Hematopoietic multipotent progenitor cell (in vitro differentiated cells): ENCODE measurements around the gene PRPS1. TPM values are rescaled to one million over a fixed set of nuclear protein-coding genes. Genes with fewer than 3 reads are reported as not detected.
A peak's percentile ranks its signal among the peaks of the same experiment; 100 is the strongest.
"Not testable (repeated sequence)": the region's sequence is repeated elsewhere in the genome, so short reads cannot be mapped to it uniquely, and the experiment has no call there.

Source experiments
- DNase-seq, 3 donors: peaks; one replicate each; pipeline ENCODE4 v3.0.0-alpha.2; 2011 to 2015; ENCODE audit warnings: low read depth in 2 of 3, low spot score in 2 of 3
- total RNA-seq: library from RNA; depleted of rRNA; stranded (reverse); fragments of >200 nt; gene quantifications from one replicate; pipeline ENCODE4 v1.2.3, GENCODE V29; 2012

The PRPS1 gene
- total RNA-seq, 1 donor, result 38.5 TPM

DNA sequence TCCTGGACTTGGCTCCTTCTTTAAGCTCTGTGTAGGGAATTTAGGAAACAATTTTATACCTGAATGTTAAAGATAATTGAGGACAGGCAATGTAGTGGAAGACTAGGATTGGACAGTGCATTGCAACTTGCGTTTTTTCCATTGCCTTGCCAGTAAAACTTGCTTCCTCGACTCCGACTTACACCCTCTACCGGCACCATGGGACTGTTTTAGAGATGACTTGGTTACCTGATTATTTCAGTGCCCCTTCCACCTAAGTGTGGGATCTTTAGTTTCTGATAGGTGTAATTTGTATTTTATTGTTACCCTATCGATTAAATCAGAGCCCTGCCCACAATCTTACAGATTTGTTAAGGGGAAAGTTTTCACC lies 1.2 kb downstream of the PRPS1 start:
- DNase-seq, result peak in 1 of 3 donors; percentile 11

DNA sequence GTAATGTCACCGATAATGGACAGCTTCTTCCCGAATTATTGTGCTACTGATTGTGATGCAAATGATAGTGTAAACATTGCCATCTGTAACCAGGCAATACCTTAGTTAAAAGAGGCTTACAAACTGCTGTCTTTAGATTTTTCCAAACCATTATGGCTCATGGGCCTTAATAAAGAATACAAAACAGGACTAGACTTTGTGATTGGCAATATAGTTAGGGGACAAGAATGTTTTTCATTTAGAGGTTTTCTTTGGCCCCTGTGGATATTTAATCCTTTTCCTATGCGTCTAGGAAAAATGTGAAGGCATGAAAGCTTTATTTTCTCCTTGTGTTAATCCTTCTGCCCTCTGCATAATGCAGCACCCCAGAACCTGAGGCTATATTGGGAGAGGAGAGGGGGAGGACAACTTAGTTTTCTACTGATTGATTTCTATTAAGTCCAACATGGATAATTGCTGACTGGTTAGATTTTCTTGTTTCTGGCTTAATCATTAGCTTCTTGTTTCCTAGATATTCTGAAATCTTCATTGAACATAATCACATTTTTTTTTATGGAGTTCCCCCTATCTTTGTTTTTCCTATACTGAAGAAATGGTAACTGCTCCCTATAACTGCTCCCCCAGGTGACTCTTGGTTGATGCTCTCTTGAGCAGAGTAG lies 1.9 kb downstream of the PRPS1 start:
- no peak for DNase-seq

DNA sequence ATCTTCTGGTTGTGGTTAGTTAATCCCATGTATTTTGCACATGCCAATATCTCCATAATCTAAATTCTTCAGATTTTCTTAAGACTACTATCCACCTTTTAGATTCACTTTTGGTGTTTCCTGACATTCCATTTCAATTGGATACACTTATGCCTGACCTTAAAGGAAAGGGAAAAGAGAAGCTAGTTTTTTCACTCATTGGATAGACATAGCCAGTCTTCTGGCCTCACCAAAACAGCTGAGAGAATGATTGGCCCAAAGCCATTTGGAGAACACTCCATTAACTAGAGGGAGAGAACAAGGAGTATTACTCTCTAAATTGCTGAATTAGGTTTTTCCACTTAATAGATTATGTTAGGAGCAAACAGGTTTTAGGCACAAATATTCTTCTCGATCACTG lies 4.0 kb downstream of the PRPS1 start:
- DNase-seq, result no peak

DNA sequence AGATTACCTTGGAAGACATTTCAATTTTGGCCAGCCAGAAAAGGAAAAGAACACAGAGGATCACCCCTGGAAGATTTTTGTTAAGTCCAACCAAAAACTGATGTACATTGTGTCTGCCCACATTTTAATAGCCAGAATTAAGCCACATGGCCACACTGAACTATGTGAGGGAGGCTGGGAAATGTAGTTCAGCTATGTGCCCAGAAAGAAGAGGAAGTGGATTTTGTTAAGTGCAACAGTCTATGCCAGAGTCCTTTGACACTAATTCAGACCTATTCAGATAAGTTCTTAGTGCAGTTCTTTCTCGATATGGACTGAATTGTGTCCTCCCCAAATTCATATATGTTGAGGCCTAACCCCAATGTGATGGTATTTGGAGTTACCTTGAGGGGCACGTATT lies 18.4 kb downstream of the PRPS1 start:
- DNase-seq, result peak in 1 of 3 donors; percentile 54

DNA sequence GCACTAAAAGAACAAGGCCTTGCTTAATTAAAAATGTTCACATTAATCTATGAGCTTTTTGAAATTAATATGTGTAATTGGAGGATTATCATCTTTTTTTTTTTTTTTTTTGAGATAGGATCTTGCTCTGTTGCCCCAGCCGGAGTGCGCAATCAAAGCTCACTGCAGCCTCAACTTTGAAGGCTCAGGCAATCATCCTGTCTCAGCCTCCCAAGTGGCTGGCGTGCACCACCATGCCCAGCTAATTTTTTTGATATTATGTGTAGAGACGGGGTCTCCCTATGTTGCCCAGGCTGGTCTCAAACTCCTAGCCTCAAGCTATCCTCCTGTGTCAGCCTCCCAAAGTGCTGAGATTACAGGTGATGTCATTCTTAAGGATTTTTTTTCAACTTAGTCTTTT lies 20.0 kb downstream of the PRPS1 start:
- DNase-seq, result no peak

DNA sequence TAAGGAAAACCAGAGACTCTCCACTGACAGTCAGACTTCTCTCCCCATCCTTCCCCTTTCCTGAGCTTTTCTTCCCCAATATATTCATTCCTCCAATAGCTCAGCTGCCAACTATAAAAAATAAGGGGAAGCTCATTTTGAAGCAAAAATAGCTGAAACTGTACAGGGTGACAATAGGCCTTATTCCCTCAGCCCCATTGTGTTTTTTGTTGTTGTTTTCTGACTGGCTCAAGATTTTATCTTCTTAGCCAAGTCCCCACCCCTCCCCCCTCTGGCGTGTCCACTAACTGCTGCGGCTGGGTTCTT lies 26.2 kb downstream of the PRPS1 start:
- DNase-seq, result no peak

DNA sequence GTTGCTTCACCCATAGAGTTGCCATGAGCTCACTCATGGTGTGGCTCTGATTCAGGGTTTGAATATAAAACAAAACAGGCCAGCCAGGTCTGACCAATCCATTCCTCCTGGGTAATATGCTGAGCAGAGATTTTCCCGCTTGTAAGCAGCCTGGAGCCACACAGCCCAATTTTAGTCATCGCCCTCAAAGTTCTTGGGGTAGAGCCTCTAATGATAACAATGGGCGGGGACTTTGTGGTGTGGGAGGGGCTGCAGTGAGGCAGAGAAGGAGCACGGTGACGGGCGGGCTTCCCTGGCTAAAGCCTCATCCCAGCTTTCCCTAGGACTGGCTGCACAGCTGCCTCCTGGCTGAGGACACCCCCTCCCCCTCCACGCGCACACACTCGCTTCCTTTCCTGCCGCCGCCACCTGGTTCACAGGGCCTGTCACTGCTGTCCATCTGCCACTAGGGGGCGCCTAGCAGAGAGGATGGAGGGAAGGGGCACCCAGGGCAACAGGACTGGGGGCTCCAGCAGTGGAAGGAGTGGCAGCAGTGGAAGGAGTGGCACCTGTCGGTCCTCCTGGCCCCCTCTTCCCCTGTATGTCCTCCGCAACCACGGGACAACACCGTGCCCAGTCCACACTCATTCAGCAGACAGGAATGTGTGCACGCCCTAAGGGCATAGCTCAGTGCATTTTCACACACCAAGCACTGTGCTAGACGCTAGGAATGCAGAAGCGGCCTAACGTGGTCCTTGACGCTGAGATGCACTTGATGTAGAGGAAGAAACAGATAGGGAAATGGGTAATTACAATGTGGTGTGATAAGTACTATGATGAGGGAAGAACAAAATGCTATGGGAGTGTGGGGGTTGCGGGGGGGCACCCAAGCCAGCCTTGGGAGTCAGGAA lies 26.8 kb downstream of the PRPS1 start:
- DNase-seq, result peak in 2 of 3 donors; percentile 36 to 74

DNA sequence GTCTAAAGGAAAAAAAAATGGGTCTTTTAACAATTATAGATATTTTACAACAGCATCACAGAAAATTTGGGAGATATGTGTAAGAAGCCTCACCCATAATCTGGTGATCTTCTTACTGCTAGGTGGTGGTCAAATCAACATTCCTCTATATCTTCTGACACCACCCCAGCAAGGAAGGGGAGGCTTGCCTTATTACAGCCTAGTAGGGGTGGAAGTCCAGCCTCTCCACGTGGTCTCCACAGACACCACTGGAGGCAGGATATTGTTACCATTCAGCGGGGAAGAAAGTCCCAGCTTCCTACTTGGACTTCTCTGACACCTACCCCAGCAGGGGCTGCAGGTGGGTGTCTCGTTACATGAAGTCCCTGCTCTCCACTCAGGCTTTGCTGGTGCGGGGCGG lies 28.7 kb downstream of the PRPS1 start:
- no peak for DNase-seq

DNA sequence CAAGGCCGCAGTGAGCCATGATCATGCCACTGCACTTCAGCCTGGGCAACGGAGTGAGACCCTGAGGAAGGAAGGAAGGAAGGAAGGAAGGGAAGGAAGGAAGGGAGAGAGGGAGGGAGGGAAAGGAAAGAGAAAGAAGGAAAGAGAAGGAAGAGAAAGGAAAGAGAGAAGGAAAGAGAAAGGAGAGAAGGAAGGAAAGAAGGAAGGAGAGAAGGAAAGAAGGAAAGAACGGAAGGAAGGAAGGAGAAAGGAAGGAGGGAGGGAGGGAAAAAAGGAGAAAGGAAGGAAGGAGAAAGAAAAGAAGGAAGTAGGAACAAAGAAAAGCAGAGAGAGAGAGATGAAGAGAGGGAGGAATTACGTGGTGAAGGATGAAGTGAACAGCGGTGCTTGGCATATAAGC lies 30.4 kb downstream of the PRPS1 start:
- DNase-seq, result no peak

DNA sequence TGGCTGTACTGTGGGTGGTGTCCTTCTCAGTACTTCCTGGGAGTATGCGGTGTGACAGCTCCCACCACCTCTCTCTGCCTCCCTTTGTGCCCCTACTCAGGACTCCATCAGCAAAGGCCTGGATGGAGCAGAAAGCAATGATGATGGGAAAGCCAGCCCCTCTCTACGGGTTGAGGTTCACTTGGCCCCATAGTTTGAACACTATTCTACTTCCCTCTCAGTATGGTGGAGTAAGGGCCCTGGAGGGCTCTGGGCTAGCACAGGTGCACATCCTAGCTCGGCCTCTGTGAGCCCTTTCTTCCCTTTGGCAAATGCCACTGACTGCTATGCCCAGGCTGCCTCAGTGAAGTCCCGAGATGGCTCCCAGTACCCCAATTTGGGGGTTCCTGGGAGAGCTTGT lies 31.0 kb downstream of the PRPS1 start:
- DNase-seq, result no peak

DNA sequence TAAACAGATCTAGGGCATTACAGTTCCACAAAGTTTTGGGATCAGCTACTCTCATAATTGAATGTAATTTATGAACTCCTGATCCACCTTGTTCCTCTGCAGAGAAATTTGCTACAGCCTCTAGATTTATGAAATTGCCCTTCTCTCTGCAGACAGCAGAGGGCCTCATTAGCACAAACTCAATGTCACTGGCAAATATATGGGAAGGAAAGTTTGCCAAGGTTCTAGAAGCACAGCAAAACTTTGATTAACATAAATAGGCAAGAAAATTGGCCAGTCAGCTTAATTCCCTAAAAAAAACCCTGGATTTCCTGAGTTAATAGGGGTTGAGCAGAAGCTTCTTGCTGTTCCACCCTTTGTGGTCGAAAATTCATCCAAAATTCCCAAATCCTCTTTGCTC lies 31.5 kb downstream of the PRPS1 start:
- DNase-seq, result peak in 1 of 3 donors; percentile 61

DNA sequence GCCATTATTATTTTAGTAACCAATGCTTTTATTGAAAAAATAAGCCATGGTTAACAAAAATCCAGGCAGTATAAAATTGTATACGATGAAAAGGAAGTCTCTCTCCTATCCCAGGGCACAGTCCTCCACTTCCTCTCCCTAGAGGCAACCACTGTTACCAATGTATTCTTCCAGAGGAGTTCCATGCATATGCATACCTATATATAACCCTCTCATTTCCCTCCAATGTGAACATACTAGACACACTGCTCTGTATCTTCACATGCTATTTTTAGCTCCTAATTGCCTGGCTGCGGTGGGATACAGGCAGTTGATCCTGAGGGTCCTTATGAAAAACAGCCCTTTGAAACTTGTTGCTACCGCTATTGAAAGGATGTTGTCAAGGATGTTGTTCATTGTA lies 33.8 kb downstream of the PRPS1 start:
- no peak for DNase-seq

DNA sequence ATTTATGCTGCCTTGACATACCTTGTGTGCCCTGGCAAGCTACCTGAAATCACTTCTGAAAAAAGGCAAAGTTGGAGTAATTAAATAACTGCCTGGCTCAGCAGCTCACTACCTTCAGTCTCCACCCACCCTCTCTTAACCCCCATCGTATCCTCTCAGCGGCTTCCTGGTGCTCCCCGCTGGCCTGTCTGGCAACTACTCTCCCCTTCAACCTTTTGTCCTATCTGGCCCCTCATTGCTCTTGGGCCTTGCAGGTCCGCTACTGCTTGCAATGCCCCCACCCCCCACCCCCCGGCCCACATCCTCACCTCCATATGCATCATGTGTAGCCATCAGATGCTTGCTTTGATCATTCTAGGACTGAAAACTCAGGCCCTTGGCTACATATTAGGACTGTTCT lies 34.5 kb downstream of the PRPS1 start:
- no peak for DNase-seq

DNA sequence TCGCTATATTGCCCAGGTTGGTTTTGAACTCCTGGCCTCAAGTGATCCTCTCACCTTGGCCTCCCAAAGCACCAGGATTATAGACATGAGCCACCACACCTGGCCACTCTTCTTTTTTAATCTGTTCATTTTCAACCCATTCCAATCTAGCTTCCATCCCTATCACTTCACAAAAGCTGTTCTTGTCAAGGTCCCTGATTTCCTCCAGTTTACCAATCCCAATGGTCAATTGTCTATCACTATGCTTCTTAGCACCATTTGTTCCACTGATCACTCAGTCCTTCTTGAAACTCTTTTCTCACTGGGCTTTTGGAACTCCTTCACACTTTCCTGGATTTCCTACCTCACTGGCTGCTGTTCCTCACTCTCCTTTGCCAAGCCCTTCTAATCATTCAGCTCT lies 38.6 kb downstream of the PRPS1 start:
- no peak for DNase-seq

DNA sequence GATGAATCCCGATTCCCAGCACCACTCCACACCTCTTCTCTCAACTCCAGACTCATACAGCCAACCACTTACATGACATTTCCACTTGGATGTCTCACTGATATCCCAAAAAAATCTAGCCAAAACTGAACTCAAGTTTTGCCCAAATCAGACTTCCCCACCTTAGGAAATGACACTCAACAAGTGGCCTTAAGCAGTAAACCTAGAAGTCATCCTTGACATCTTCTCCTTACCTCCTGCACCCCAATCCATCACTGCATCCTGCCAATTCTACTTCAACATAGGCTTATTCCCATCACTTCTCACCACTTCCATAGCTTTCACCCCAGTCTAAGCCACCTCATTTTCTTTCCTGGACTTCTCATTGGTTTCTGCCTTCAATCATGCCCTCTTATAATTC lies 39.1 kb downstream of the PRPS1 start:
- DNase-seq, result no peak

DNA sequence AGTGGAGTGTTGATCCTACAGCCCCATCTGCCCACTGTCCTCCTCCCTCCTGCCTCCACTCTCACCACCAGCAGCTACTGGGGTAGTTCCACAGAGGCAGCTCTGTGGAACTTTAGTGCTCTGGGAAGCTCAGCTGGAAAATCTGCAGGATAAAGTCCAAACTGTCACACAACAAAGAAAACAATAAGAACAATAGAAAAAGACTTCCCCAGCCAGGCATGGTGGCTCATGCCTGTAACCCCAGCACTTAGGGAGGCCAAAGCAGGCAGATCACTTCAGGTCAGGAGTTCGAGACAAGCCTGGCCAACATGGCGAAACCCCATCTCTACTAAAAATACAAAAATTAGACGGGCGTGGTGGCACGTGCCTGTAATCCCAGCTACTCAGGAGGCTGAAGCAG lies 40.4 kb downstream of the PRPS1 start:
- DNase-seq, result not testable (repeated sequence)

DNA sequence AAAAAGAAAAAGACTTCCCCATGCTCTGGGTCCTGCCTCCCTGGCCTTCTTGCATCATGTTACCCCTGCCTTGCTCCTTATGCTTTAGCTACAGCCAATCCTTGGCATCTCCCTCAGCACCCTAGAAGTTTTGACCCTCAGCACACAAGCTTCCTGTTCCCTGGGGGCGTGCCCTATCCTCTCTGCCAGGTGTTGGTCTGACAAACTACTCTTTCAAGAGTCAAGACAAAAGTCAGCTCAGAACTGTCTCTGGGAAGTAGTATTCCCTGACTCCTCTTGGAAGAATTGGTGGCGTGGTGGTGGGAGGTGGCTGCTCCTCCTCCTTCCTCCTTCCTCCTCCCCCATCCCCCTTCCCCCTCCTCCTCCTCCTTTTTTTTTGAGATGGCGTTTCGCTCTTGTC lies 41.0 kb downstream of the PRPS1 start:
- DNase-seq, result no peak

DNA sequence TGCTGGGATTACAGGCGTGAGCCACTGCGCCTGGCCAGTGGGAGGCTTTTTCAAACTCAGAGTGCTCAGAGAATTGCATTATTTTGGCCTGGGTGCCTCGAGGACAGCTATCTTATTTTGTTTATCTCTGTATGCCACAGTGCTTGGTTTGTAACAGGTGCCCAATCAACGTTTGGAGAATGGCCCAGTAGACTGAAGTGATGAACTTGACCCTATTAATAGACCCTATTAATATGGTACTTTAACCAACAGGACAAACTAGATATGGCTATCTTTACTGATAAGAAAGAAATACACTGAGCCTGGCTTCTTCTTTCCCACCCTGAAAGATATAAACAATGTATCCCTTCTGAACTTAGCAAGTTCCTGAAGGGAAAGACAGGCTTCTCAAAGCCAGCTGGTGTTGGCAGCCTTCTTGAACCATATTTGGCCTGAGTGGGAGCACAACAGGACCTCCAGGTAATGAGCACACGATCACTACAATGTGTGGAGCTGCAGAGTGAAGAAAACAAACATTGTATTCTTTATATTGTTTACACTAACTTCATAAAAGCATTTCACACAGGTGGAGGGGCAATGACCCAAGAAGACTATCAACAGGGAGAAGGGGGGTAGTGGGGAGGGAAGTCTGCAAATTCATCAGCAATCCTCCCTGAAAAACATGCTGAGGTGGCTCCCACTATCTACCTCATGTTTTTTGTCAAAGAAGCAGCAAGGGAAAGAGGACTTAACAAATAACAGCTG lies 41.7 kb downstream of the PRPS1 start:
- no peak for DNase-seq

DNA sequence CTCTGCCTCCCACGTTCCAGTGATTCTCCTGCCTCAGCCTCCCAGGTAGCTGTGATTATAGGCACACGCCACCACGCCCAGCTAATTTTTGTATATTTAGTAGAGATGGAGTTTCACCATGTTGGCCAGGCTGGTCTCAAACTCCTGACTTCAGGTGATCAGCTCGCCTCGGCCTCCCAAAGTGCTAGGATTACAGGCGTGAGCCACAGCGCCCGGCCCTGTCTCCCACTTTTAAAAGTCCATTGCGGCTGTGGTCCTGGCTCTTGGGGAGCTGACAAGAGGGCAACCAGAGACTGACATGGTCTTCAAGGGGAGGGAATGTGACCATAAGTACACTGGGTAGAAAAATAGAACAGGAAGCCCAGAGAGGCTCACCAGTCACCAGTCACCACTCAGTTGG lies 42.9 kb downstream of the PRPS1 start:
- not testable (repeated sequence) for DNase-seq

DNA sequence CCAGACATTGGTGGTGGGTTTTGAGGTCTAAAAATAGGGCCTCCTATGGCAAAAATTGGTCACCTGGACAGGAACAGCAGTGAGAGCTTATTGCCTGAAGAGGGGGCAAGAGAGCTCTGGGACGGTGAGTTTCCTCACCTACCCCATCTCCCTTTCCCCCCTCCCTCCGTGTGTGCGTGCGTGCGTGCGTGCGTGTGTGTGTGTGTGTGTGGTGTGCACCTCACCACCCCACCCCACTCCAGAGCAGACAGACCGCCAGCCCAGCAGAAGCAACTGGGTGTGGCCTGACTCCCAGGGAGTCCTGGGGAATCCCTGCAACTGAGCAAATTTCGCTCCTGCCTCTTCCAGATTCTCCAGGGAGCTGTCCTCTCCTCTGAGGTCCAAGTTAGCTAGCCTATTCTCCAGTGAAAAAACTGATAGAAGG lies 44.7 kb downstream of the PRPS1 start:
- DNase-seq, result peak; percentile 68 to 86 (median 84)

DNA sequence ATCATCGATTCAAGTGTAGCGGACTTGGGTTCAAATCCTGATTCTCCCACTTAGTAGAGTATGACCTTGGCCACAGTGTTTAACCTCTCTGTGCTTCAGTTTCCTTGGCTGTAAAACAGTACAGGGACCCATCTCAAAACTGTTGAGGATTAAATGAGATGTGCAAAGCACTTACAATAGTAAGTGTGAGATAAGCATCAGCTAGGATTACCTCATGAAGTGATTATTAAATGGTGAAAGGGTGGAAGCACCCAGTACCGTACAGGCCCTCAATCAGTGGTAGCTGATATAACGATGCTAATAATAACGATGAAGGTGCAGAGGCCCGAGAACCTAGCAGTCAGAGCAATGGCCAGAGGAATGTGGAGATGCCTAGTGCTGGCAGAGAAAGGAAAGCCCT lies 45.1 kb downstream of the PRPS1 start:
- no peak for DNase-seq
